K562 (cell line): ENCODE data around the gene VPS13D. TPM values are rescaled to one million over a fixed set of nuclear protein-coding genes. Genes with fewer than 3 reads are reported as not detected.

Experiments
- ATAC-seq: fragments of 200-7000 bp; cut with Tn5 transposase; 3 replicates; pipeline ENCODE4 v1.9.1; 2020; ENCODE audit warnings: moderate library complexity
- BruUV-seq: library from RNA; stranded (reverse); fragments of 400-500 nt; replicated peaks from 2 replicates; lab custom pipeline; 2021; lab: Mats Ljungman, UMichigan
- CTCF ChIA-PET: fragments of 300-600 bp; formaldehyde crosslinking; extraction: SDS; loops from one replicate; lab custom pipeline; 2021; ENCODE audit warnings: low intra/inter-chr PET ratio; lab: Yijun Ruan, JAX
- POLR2A ChIA-PET: fragments of 300-600, 350-650 bp; sonication (Branson Sonifier 250); formaldehyde crosslinking; extraction: SDS; loops from one replicate; lab custom pipeline; 2021; ENCODE audit warnings: antibody characterized with exemption, inconsistent platforms; lab: Yijun Ruan, JAX
- DNase-seq, 4 experiments: peaks; one replicate each; pipeline versions ENCODE4 v3.0.0 to v3.0.0-alpha.2; 2011 to 2018; ENCODE audit warnings: low spot score in 3 of 4, mixed read lengths in 3 of 4; ENCODE audit errors: extremely low read depth in 1 of 4
- FAIRE-seq: peaks from 2 replicates; lab custom pipeline; 2011; peaks lifted over from hg19 to GRCh38; lab: Jason Lieb, UNC
- H2AFZ ChIP-seq: 2 replicates; pipeline ENCODE4 v1.6.0; 2011; ENCODE audit warnings: low read depth, low read length, control low read depth, inconsistent platforms
- H3K27ac ChIP-seq: fragments of 200-600 bp; 3 replicates; pipeline ENCODE4 v1.8.0; 2011; ENCODE audit warnings: low read depth, mild to moderate bottlenecking, control low read depth, inconsistent platforms, low read length, moderate library complexity, mixed read lengths; ENCODE audit errors: extremely low read depth
- H3K27me3 ChIP-seq, 2 experiments: fragments of 300-600 bp in 1 of 2; 2 replicates in 1 of 2; 3 replicates in 1 of 2; pipeline versions ENCODE4 v1.6.0 to v1.8.0; 2011; ENCODE audit warnings: inconsistent platforms in 2 of 2, low read length in 2 of 2, mild to moderate bottlenecking in 1 of 2, mixed read lengths in 1 of 2, moderate library complexity in 1 of 2; ENCODE audit not compliant: control insufficient read depth in 2 of 2, insufficient read depth in 2 of 2
- H3K36me3 ChIP-seq: fragments of 300-600 bp; 3 replicates; pipeline ENCODE4 v1.8.0; 2011; ENCODE audit warnings: mild to moderate bottlenecking, low read length, inconsistent platforms; ENCODE audit not compliant: control insufficient read depth, insufficient read depth
- H3K4me1 ChIP-seq, 2 experiments: fragments of 200-600 bp in 1 of 2; replicated peaks in 1 of 2; 2 replicates in 1 of 2; 3 replicates in 1 of 2; pipeline versions ENCODE4 v1.5.1 to v1.8.0; 2011; ENCODE audit warnings: inconsistent platforms in 2 of 2, low read length in 2 of 2, mild to moderate bottlenecking in 1 of 2, mixed read lengths in 1 of 2, moderate library complexity in 1 of 2; ENCODE audit not compliant: control insufficient read depth in 2 of 2, insufficient read depth in 2 of 2
- H3K4me2 ChIP-seq: 2 replicates; pipeline ENCODE4 v1.6.1; 2011; ENCODE audit warnings: low read length, control low read depth, inconsistent platforms, mixed read lengths; ENCODE audit not compliant: insufficient read depth
- H3K4me3 ChIP-seq: fragments of 200-600 bp; sonication (generic), shearing (Covaris generic); 2 replicates; pipeline ENCODE4 v1.5.1; 2016; ENCODE audit warnings: control low read depth, inconsistent platforms
- H3K79me2 ChIP-seq: fragments of 200-600 bp; 3 replicates; pipeline ENCODE4 v1.8.0; 2011; ENCODE audit warnings: low read length, inconsistent platforms; ENCODE audit not compliant: control insufficient read depth, insufficient read depth
- H3K9ac ChIP-seq, 2 experiments: 2 replicates each; pipeline versions ENCODE4 v1.6.0 to v1.6.1; 2011; ENCODE audit warnings: low read depth in 2 of 2, low read length in 2 of 2, control low read depth in 1 of 2, inconsistent platforms in 1 of 2, mild to moderate bottlenecking in 1 of 2, mixed read lengths in 1 of 2; ENCODE audit not compliant: insufficient read depth in 1 of 2
- H3K9me1 ChIP-seq: one replicate; pipeline ENCODE4 v1.6.0; 2011; ENCODE audit warnings: inconsistent platforms, mild to moderate bottlenecking, low read length, moderate library complexity; ENCODE audit not compliant: control insufficient read depth, insufficient read depth
- H3K9me3 ChIP-seq: replicated peaks from 2 replicates; pipeline ENCODE4 v1.5.1; 2011; ENCODE audit warnings: low read depth, low read length, inconsistent platforms; ENCODE audit not compliant: control insufficient read depth, insufficient read depth
- H4K20me1 ChIP-seq: replicated peaks from 2 replicates; pipeline ENCODE4 v1.6.1; 2011; ENCODE audit warnings: low read length, inconsistent platforms, mixed read lengths; ENCODE audit not compliant: control insufficient read depth, insufficient read depth
- BACH1 ChIP-seq: fragments of 200-800 bp; sonication (Bioruptor generic); IDR thresholded peaks from 2 replicates; pipeline ENCODE4 v1.6.1; 2016; ENCODE audit warnings: missing genetic modification characterization, missing compliant biosample characterization
- BHLHE40 ChIP-seq: IDR thresholded peaks from 2 replicates; pipeline ENCODE4 v1.6.1; 2011; ENCODE audit warnings: low read length, improper control_type of control experiment
- DACH1 ChIP-seq: fragments of 450-650 bp; IDR thresholded peaks from 2 replicates; pipeline ENCODE4 v1.6.1; 2018; ENCODE audit not compliant: partially characterized antibody
- JUND ChIP-seq, 2 experiments: IDR thresholded peaks; 2 replicates in 1 of 2; 3 replicates in 1 of 2; pipeline ENCODE4 v1.6.1; 2011; ENCODE audit warnings: borderline replicate concordance in 2 of 2, low read depth in 2 of 2, low read length in 2 of 2, improper control_type of control experiment in 1 of 2, missing biosample characterization in 1 of 2, missing genetic modification characterization in 1 of 2, missing genetic modification reagents in 1 of 2
- MAFG ChIP-seq: fragments of 450-650 bp; conservative IDR thresholded peaks from 2 replicates; pipeline ENCODE4 v1.6.1; 2016; ENCODE audit warnings: missing genetic modification characterization, missing compliant biosample characterization
- MYBL2 ChIP-seq, 2 experiments: fragments of 450-650 bp in 1 of 2; sonication (generic) in 1 of 2; formaldehyde crosslinking in 1 of 2; IDR thresholded peaks; 2 replicates each; pipeline versions ENCODE4 v1.6.1 to v1.8.1; 2017 to 2022; ENCODE audit warnings: borderline replicate concordance in 1 of 2, inconsistent platforms in 1 of 2, low read depth in 1 of 2, mild to moderate bottlenecking in 1 of 2, missing genetic modification reagents in 1 of 2, moderate library complexity in 1 of 2
- POLR2G ChIP-seq: fragments of 200-400 bp; formaldehyde crosslinking; IDR thresholded peaks from 2 replicates; pipeline ENCODE4 v1.6.1; 2017; ENCODE audit warnings: low read depth, mild to moderate bottlenecking, antibody characterized with exemption, low read length, moderate library complexity
- STAT6 ChIP-seq: sonication (generic); formaldehyde crosslinking; IDR thresholded peaks from 2 replicates; pipeline ENCODE4 v1.8.1; 2023; ENCODE audit warnings: mild to moderate bottlenecking, missing genetic modification reagents
- whole genome bisulfite sequencing: fragments of 100-300 bp; shearing (Covaris generic); methylation state at CpG from one replicate; pipeline ENCODE4 v1.1.6; 2016; ENCODE audit warnings: low coverage, mixed read lengths; ENCODE audit not compliant: insufficient coverage; ENCODE audit errors: missing lambda C conversion rate; 5-methylcytosine and 5-hydroxymethylcytosine counted together
- in situ Hi-C: fragments of 300-500 bp; cut with MboI; formaldehyde crosslinking; loops from 4 replicates; pipeline ENCODE4 v1.15.0; 2018; ENCODE audit warnings: inconsistent platforms, mixed read lengths
- intact Hi-C: fragments of 100-400 bp; cut with micrococcal nuclease; formaldehyde crosslinking; loops from 2 replicates; pipeline ENCODE4 v1.14.2; 2022
- polyA plus RNA-seq, 8 experiments: library from polyadenylated mRNA; depleted of rRNA in 4 of 8; stranded (reverse) in 5 of 8; unstranded in 3 of 8; fragments of >200 nt; fragmentation: Nextera tagmentation in 2 of 8; fragmentation: Illumina TruSeq in 1 of 8; extraction: Ambion mirVana in 2 of 8; extraction: Trizol in 1 of 8; gene quantifications; 2 replicates each; pipeline versions ENCODE4 v1.2.1 to v1.2.3, GENCODE V29; 2011 to 2014; ENCODE audit warnings: inconsistent platforms in 1 of 8, missing spikeins in 1 of 8
- total RNA-seq, 7 experiments: library from RNA; depleted of rRNA in 6 of 7; stranded (reverse); fragments of >200 nt in 6 of 7; fragmentation: Illumina TruSeq in 2 of 7; extraction: Trizol in 2 of 7; gene quantifications; 2 replicates each; pipeline versions ENCODE4 v1.2.1 to v1.2.3, GENCODE V29; 2011 to 2021; ENCODE audit warnings: low replicate concordance in 1 of 7
- TF ChIP-seq, protein P1 (sequence below): fragments of 450-650 bp; IDR thresholded peaks from 2 replicates; pipeline ENCODE4 v1.6.1; 2016; ENCODE audit warnings: low read depth, mild to moderate bottlenecking, moderate library complexity

Gene VPS13D
- total and polyA plus RNA-seq, 9 of the 15 experiments (the other 6 are each of a cell fraction or from before 2014, with no cell fraction given) = 6.1 to 51.5 (median 38.5) TPM

DNA sequence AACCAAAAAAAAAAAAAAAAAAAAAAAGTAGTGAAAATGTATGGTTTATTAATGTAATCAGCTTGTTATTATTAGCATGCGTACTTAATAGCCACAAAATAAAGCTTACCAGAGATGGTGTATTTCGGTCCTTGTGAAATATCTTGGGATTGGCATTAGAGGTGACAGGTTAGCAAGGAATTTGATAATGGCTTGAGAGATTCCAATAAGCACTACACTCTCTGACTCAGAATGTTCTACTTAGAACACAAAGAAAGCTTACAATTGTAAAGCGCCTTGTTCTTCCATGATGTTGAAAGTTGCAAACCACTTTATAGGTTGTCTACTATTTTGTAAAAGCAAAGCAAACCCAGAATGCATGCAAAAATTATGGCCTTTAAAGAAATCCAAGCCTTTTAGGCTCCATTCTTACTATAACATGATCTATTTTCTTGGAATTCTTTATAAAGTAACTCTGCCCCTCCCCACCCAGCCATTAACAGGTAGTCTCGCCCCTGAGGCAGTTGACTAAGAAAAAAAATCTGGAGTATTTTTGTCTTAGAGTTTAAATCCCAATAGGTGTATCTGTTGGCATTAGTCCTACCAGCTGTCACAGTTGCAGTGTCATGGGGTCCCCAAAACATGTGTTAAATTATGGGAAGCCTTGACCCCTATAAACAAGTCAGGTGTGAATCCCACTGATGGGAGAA is 259.0 kb downstream of the VPS13D start:
- Histone ChIP-seq H3K27ac (no peak overlapping the region), H3K4me1 (peaks cover 4 to 10% of the 10 kb centered on the region in 2 experiments; a peak in 3 of 5 replicates), H2AFZ (no peak overlapping the region), H3K9ac (no peak overlapping the region), H3K9me3 (no peaks in the 10 kb centered on the region), H3K4me2 (no peak overlapping the region), H3K36me3 (peaks cover 32% of the 10 kb centered on the region), H3K4me3 (no peak overlapping the region), H4K20me1 (no peaks in the 10 kb centered on the region), H3K9me1 (no peaks in the 10 kb centered on the region), H3K27me3 (no peaks in the 10 kb centered on the region), H3K79me2 (no peaks in the 10 kb centered on the region)
- ChIA-PET CTCF (no interaction called here), POLR2A (interaction anchor here (1.4 to 1.8 kb wide), 2 partner anchors 8 to 11 kb away, joined by 4 to 8 read pairs; no protein-coding TSS in a partner anchor)
- ATAC-seq (no peak), FAIRE-seq (no peak), DNase-seq (no peak)
- no TSS peak for BruUV-seq
- in situ Hi-C loops = no loop called here
- peak; percentile 48 for TF ChIP-seq DACH1
- TF ChIP-seq, protein P1, sequence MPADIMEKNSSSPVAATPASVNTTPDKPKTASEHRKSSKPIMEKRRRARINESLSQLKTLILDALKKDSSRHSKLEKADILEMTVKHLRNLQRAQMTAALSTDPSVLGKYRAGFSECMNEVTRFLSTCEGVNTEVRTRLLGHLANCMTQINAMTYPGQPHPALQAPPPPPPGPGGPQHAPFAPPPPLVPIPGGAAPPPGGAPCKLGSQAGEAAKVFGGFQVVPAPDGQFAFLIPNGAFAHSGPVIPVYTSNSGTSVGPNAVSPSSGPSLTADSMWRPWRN = no peak
- intact Hi-C loops = no loop called here
- WGBS = 90% methylated on average over 4 of the region's 4 CpGs

DNA sequence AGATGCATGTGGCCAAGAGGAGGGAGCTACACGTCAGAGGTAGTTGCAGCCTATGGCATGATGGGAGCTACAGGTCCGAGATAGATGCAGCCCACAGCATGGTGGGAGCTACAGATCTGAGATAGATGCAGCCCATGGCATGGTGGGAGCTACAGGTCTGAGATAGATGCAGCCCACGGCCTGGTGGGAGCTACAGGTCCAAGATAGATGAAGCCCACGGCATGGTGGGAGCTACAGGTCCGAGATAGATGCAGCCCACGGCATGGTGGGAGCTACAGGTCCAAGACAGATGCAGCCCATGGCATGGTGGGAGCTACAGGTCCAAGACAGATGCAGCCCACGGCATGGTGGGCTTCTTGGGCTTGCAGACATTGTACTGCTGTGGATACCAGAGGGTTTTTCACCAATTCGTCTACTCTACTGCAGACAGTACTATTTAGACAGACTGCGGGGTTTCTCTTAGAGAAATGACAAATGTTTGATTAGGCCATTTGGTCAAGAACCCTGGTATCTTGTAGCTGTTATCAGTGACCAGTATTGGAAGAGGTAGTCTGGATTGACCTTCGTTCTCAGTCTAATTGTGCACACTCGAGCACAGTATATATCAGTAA is 260.8 kb downstream of the VPS13D start:
- H3K36me3 ChIP-seq = peaks cover 19% of the 10 kb centered on the region; the same call in 2 of the 3 replicates
- no peaks in the 10 kb centered on the region for H3K9me1 ChIP-seq
- no peak overlapping the region for H3K9ac ChIP-seq
- in situ Hi-C loops (no loop called here), intact Hi-C loops (loop anchor here (1.0 kb wide), 1 partner anchor 11 kb away; no protein-coding TSS in a partner anchor)
- H3K27ac ChIP-seq = no peak overlapping the region
- no peak overlapping the region for H3K4me3 ChIP-seq
- no peaks in the 10 kb centered on the region for H3K27me3 ChIP-seq
- H4K20me1 ChIP-seq = no peaks in the 10 kb centered on the region
- H2AFZ ChIP-seq = no peak overlapping the region
- no TSS peak for BruUV-seq
- WGBS = 83% methylated on average over 11 of the region's 11 CpGs
- DNase-seq (no peak), FAIRE-seq (no peak), ATAC-seq (no peak)
- H3K4me1 ChIP-seq = peaks cover 20% of the 10 kb centered on the region in 2 experiments
- H3K79me2 ChIP-seq = 0 out of 3 replicates have a peak, but pooled peaks cover 3% of the 10 kb centered on the region
- ChIA-PET POLR2A (interaction anchor here (0.6 to 1.3 kb wide), 5 partner anchors 10 to 146 kb away, joined by 3 to 5 read pairs (median 4); no protein-coding TSS in a partner anchor), CTCF (no interaction called here)
- H3K9me3 ChIP-seq = no peaks in the 10 kb centered on the region
- H3K4me2 ChIP-seq = no peak overlapping the region
- TF ChIP-seq MYBL2 (IDR thresholded peaks at IDR 0.05; ENCODE audit: low read depth) (no peak), MYBL2 (CRISPR knock-in tag; IDR thresholded peaks at IDR 0.05; ENCODE audit: borderline replicate concordance) (no peak), BACH1 (no peak), JUND (IDR thresholded peaks at IDR 0.05; ENCODE audit: borderline replicate concordance, low read depth, low read length) (no peak), JUND (tag; IDR thresholded peaks at IDR 0.05; ENCODE audit: borderline replicate concordance, low read depth, low read length) (no peak), POLR2G (no peak), STAT6 (CRISPR knock-in tag) (no peak), BHLHE40 (no peak), MAFG (tag) (no peak)
